Uterus (tissue), 4 donors: ENCODE results near the gene ADGRG6. TPM values are rescaled to one million over a fixed set of nuclear protein-coding genes. Genes with fewer than 3 reads are reported as not detected.

ENCODE experiments used
- DNase-seq, 2 donors: peaks; one replicate each; pipeline ENCODE4 v3.0.0-alpha.2; 2019 to 2020
- H3K27ac ChIP-seq, 2 donors: fragments of 200-600 bp; sonication (generic); 1 replicate in 1 of 2; 2 replicates in 1 of 2; pipeline ENCODE4 v1.5.1; 2016 to 2018
- H3K27me3 ChIP-seq, 2 donors: fragments of 200-600 bp; sonication (generic); one replicate each; pipeline ENCODE4 v1.5.1; 2018 to 2019; ENCODE audit warnings: control low read depth in 1 of 2
- H3K36me3 ChIP-seq, 2 donors: fragments of 200-600 bp; sonication (generic); one replicate each; pipeline ENCODE4 v1.5.1; 2019; ENCODE audit warnings: control low read depth in 1 of 2
- H3K4me1 ChIP-seq, 2 donors: fragments of 200-600 bp; sonication (generic); one replicate each; pipeline ENCODE4 v1.5.1; 2018 to 2019; ENCODE audit warnings: control low read depth in 1 of 2
- H3K4me3 ChIP-seq, 2 donors: fragments of 200-600 bp; sonication (generic); 1 replicate in 1 of 2; 2 replicates in 1 of 2; pipeline ENCODE4 v1.5.1; 2018 to 2019; ENCODE audit warnings: mild to moderate bottlenecking in 1 of 2
- H3K9me3 ChIP-seq, 2 donors: fragments of 200-600 bp; sonication (generic); one replicate each; pipeline ENCODE4 v1.5.1; 2019; ENCODE audit warnings: control low read depth in 1 of 2
- POLR2A ChIP-seq, 2 donors: fragments of 450-650 bp; IDR thresholded peaks; one replicate each; pipeline ENCODE4 v1.6.1; 2016; ENCODE audit warnings: antibody characterized with exemption in 2 of 2, mild to moderate bottlenecking in 1 of 2, moderate library complexity in 1 of 2
- intact Hi-C: fragments of 100-400 bp; cut with DNase I; formaldehyde crosslinking; loops from one replicate; pipeline ENCODE4 v1.15.1; 2023; ENCODE audit warnings: low total_unique reads
- total RNA-seq, 4 donors: library from RNA; depleted of rRNA in 3 of 4; stranded (reverse); fragments of >200 nt in 3 of 4; gene quantifications; one replicate each; pipeline versions ENCODE4 v1.1.0 to v1.2.4, GENCODE V29; 2014 to 2023
- TF ChIP-seq, protein P1 (sequence below), 4 experiments: fragments of 200-600 bp in 2 of 4; fragments of 450-650 bp in 2 of 4; sonication (generic) in 2 of 4; IDR thresholded peaks; one replicate each; pipeline ENCODE4 v1.5.1; 2016 to 2019; ENCODE audit warnings: antibody characterized with exemption in 4 of 4, mild to moderate bottlenecking in 2 of 4, moderate library complexity in 1 of 4
- donor health status: DM: yes; HTN: yes; CAD: no.

ADGRG6 gene
- total RNA-seq, 4 donors from 2014 or later, result 3.6 to 23.8 (median 9.5) TPM

DNA sequence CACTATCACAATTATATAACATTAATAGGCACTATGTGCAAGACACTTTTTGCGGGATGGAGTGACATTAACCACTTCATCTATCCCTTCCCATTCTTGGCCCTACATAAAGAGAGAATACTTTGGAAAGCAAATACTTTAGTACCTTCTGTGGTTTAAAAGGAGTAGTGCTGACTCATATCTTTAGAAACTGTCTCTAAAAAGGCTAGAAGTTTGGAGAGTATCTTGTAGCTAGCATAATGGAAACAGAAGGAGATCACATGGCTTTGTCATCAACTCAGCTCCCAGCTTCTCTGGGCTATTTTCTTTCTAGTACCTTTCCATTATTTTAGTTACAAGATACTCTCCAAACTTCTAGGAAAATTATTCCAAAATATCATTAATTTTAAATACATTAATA, 157.5 kb downstream of the ADGRG6 start:
- Histone ChIP-seq H3K4me1 (no peaks in the 10 kb centered on the region), H3K4me3 (no peak overlapping the region), H3K27ac (no peak overlapping the region), H3K27me3 (no peaks in the 10 kb centered on the region), H3K9me3 (no peaks in the 10 kb centered on the region), H3K36me3 (no peaks in the 10 kb centered on the region)
- TF ChIP-seq, protein P1, sequence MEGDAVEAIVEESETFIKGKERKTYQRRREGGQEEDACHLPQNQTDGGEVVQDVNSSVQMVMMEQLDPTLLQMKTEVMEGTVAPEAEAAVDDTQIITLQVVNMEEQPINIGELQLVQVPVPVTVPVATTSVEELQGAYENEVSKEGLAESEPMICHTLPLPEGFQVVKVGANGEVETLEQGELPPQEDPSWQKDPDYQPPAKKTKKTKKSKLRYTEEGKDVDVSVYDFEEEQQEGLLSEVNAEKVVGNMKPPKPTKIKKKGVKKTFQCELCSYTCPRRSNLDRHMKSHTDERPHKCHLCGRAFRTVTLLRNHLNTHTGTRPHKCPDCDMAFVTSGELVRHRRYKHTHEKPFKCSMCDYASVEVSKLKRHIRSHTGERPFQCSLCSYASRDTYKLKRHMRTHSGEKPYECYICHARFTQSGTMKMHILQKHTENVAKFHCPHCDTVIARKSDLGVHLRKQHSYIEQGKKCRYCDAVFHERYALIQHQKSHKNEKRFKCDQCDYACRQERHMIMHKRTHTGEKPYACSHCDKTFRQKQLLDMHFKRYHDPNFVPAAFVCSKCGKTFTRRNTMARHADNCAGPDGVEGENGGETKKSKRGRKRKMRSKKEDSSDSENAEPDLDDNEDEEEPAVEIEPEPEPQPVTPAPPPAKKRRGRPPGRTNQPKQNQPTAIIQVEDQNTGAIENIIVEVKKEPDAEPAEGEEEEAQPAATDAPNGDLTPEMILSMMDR (IDR thresholded peaks at IDR 0.05), result no peak
- no peak for TF ChIP-seq POLR2A (IDR thresholded peaks at IDR 0.05)
- intact Hi-C loops, result no loop called here
- no peak for DNase-seq

DNA sequence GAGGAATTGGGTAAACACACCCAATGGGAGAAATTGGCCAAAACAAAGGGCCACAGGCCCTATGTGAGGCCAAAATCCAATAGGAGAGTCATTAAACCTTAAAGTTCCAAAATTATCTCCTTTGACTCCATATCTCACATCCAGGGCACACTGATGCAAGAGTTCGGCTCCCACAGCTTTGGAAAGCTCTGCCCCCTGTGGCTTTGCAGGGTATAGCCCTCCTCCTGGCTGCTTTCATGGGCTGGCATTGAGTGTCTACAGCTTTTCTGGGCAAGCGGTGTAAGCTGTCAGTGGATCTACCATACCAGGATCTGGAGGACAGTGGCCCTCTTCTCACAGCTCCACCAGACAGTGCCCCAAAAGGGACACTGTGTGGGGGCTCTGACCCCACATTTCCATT, 160.5 kb downstream of the ADGRG6 start:
- DNase-seq, result no peak
- TF ChIP-seq POLR2A (IDR thresholded peaks at IDR 0.05), result no peak
- TF ChIP-seq, protein P1 (IDR thresholded peaks at IDR 0.05), result no peak
- no peaks in the 10 kb centered on the region for H3K36me3 ChIP-seq
- H3K27me3 ChIP-seq, result no peaks in the 10 kb centered on the region
- intact Hi-C loops, result no loop called here
- H3K9me3 ChIP-seq, result no peaks in the 10 kb centered on the region
- no peak overlapping the region for H3K27ac ChIP-seq
- H3K4me1 ChIP-seq, result no peaks in the 10 kb centered on the region
- H3K4me3 ChIP-seq, result no peak overlapping the region

DNA sequence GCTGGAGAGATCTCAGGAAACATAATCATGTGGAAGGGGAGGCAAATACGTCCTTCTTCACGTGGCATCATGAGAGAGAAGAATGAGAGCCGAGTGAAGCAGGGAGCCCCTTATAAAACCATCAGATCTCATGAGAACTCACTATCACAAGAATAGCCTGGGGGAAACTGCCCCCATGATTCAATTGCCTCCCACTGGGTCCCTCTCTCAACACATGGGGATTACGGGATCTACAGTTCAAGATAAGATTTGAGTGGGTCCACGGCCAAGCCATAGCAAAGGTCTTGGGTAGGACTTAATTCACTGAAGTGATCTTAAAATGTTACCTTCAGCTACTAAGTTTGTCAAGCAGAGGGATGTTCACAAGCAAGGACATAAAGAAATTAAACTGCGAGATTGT, 162.2 kb downstream of the ADGRG6 start:
- no peaks in the 10 kb centered on the region for H3K9me3 ChIP-seq
- H3K27ac ChIP-seq, result no peak overlapping the region
- no peak for DNase-seq
- TF ChIP-seq, protein P1 (IDR thresholded peaks at IDR 0.05), result no peak
- no peak for TF ChIP-seq POLR2A (IDR thresholded peaks at IDR 0.05)
- no peaks in the 10 kb centered on the region for H3K4me1 ChIP-seq
- H3K36me3 ChIP-seq, result no peaks in the 10 kb centered on the region
- intact Hi-C loops, result no loop called here
- no peak overlapping the region for H3K4me3 ChIP-seq
- no peaks in the 10 kb centered on the region for H3K27me3 ChIP-seq

DNA sequence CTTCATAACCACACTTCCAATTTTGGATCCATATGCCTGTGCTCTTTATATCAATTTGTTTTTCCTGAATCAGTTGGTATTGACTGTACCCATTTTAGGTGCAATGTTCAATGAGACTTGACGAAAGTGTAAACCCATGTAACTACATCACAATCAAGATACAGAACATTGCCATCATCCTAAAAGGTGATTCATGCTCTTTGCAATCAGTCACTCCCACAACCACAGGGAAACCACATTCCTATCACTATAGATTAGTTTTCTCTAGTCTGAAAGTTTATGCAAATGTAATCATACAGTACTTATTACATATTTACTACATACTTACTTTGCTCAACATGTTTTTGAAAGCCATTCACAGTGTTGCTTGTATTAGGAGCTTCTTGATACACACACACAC, 167.4 kb downstream of the ADGRG6 start:
- Histone ChIP-seq H3K27ac (no peak overlapping the region), H3K36me3 (no peaks in the 10 kb centered on the region), H3K9me3 (no peaks in the 10 kb centered on the region), H3K4me1 (no peaks in the 10 kb centered on the region), H3K27me3 (no peaks in the 10 kb centered on the region), H3K4me3 (no peak overlapping the region)
- intact Hi-C loops, result no loop called here
- DNase-seq, result no peak
- no peak for TF ChIP-seq POLR2A (IDR thresholded peaks at IDR 0.05)
- TF ChIP-seq, protein P1 (IDR thresholded peaks at IDR 0.05), result no peak

DNA sequence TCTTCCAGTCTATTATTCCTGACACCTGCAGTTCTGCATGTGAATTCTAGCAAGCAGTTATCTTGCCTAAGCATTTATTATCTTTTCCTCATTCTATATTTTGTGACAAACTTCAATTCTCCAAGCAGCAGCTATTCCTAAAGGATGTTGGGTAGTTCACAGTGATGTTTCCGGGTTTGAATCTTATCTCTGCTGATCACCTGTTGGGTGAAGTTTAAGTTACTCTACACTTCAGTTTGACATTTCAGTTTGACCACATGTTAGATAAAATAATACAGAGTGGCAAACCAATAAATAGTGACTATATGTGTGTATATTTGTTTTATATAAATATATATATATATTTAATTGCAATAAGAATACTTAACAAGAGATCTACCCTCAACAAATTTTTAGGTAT, 168.6 kb downstream of the ADGRG6 start:
- DNase-seq, result no peak
- Histone ChIP-seq H3K36me3 (no peaks in the 10 kb centered on the region), H3K27me3 (no peaks in the 10 kb centered on the region), H3K4me3 (no peak overlapping the region), H3K4me1 (no peaks in the 10 kb centered on the region), H3K9me3 (no peaks in the 10 kb centered on the region), H3K27ac (no peak overlapping the region)
- intact Hi-C loops, result no loop called here
- TF ChIP-seq POLR2A (IDR thresholded peaks at IDR 0.05), result no peak
- TF ChIP-seq, protein P1 (IDR thresholded peaks at IDR 0.05), result no peak
